H1 (cell line): Measurements from ENCODE around the gene GUCA2B. TPM values are rescaled to one million over a fixed set of nuclear protein-coding genes. Genes with fewer than 3 reads are reported as not detected.

Experiments used
- CTCF ChIA-PET: fragments of 300-600 bp; sonication (Branson Sonifier 250); formaldehyde crosslinking; loops from one replicate; lab custom pipeline; 2021; ENCODE audit not compliant: partially characterized antibody; lab: Charles Lee
- POLR2A ChIA-PET: fragments of 300-600 bp; sonication (Branson Sonifier 250); formaldehyde crosslinking; loops from one replicate; lab custom pipeline; 2021; ENCODE audit warnings: inconsistent platforms; ENCODE audit not compliant: partially characterized antibody; lab: Charles Lee
- DNase-seq, 2 experiments: peaks; one replicate each; pipeline versions ENCODE4 v3.0.0 to v3.0.0-alpha.2; 2010 to 2022; ENCODE audit warnings: low spot score in 2 of 2, low read depth in 1 of 2, mixed read lengths in 1 of 2
- FAIRE-seq: peaks from 2 replicates; lab custom pipeline; 2011; peaks lifted over from hg19 to GRCh38; lab: Jason Lieb, UNC
- H2AFZ ChIP-seq: 2 replicates; pipeline ENCODE4 v1.8.1; 2012; ENCODE audit warnings: low read length, inconsistent platforms
- H2AK5ac ChIP-seq: 2 replicates; pipeline ENCODE4 v1.6.1; 2013; ENCODE audit warnings: low read depth, low read length
- H2BK120ac ChIP-seq: replicated peaks from 2 replicates; pipeline ENCODE3; 2013; ENCODE audit warnings: low read depth, low read length, inconsistent platforms
- H2BK12ac ChIP-seq: 2 replicates; pipeline ENCODE4 v1.6.1; 2013; ENCODE audit warnings: low read depth, low read length
- H2BK15ac ChIP-seq: 2 replicates; pipeline ENCODE4 v1.6.1; 2013; ENCODE audit warnings: low read length
- H2BK20ac ChIP-seq: 2 replicates; pipeline ENCODE4 v1.6.1; 2013; ENCODE audit warnings: low read length
- H2BK5ac ChIP-seq: 2 replicates; pipeline ENCODE4 v1.6.1; 2013; ENCODE audit warnings: low read depth, low read length
- H3K14ac ChIP-seq: 2 replicates; pipeline ENCODE4 v1.6.1; 2013; ENCODE audit warnings: inconsistent platforms; ENCODE audit not compliant: insufficient read length
- H3K18ac ChIP-seq: 2 replicates; pipeline ENCODE4 v1.6.1; 2013; ENCODE audit warnings: low read length; ENCODE audit errors: extremely low read depth
- H3K23ac ChIP-seq: 2 replicates; pipeline ENCODE4 v1.6.1; 2013; ENCODE audit warnings: inconsistent platforms; ENCODE audit not compliant: insufficient read length
- H3K23me2 ChIP-seq: 2 replicates; pipeline ENCODE4 v1.6.1; 2013; ENCODE audit warnings: low read depth, low read length
- H3K27ac ChIP-seq: 2 replicates; pipeline ENCODE4 v1.6.1; 2011; ENCODE audit warnings: low read depth, low read length, inconsistent platforms
- H3K27me3 ChIP-seq, 4 experiments: replicated peaks in 1 of 4; 1 replicate in 1 of 4; 2 replicates in 3 of 4; pipeline versions ENCODE4 v1.6.1 to v1.8.1; 2011 to 2013; ENCODE audit warnings: low read length in 3 of 4, mild to moderate bottlenecking in 3 of 4, inconsistent platforms in 2 of 4, mixed read lengths in 2 of 4, moderate library complexity in 1 of 4; ENCODE audit not compliant: control insufficient read depth in 3 of 4, insufficient read depth in 3 of 4; ENCODE audit errors: extremely low read depth in 1 of 4
- H3K36me3 ChIP-seq, 4 experiments: 2 replicates each; pipeline versions ENCODE4 v1.6.1 to v1.8.1; 2011 to 2013; ENCODE audit warnings: mild to moderate bottlenecking in 4 of 4, low read length in 3 of 4, moderate library complexity in 2 of 4, control low read depth in 1 of 4, inconsistent platforms in 1 of 4; ENCODE audit not compliant: insufficient read depth in 4 of 4, control insufficient read depth in 2 of 4
- H3K4ac ChIP-seq: replicated peaks from 2 replicates; pipeline ENCODE3; 2013; ENCODE audit warnings: low read length, low read depth, mixed read lengths, inconsistent platforms; ENCODE audit not compliant: insufficient read length
- H3K4me1 ChIP-seq, 4 experiments: replicated peaks in 1 of 4; 1 replicate in 1 of 4; 2 replicates in 3 of 4; pipeline versions ENCODE4 v1.6.1 to v1.8.1; 2011 to 2013; ENCODE audit warnings: low read length in 3 of 4, inconsistent platforms in 2 of 4, mixed read lengths in 1 of 4; ENCODE audit not compliant: insufficient read depth in 4 of 4, control insufficient read depth in 3 of 4
- H3K4me2 ChIP-seq, 2 experiments: 2 replicates each; pipeline versions ENCODE4 v1.6.1 to v1.8.1; 2011 to 2013; ENCODE audit warnings: low read depth in 2 of 2, low read length in 2 of 2, control low read depth in 1 of 2, inconsistent platforms in 1 of 2, mild to moderate bottlenecking in 1 of 2; ENCODE audit not compliant: insufficient read depth in 1 of 2
- H3K4me3 ChIP-seq, 4 experiments: fragments of 200-600, 300-600 bp in 1 of 4; sonication (generic), shearing (Covaris generic), sonication (Bioruptor Twin) in 1 of 4; 2 replicates each; pipeline versions ENCODE4 v1.5.1 to v1.8.1; 2011 to 2016; ENCODE audit warnings: low read length in 4 of 4, low read depth in 3 of 4, control low read depth in 2 of 4, inconsistent platforms in 2 of 4, mild to moderate bottlenecking in 2 of 4, mixed read lengths in 1 of 4, moderate library complexity in 1 of 4; ENCODE audit not compliant: insufficient read depth in 2 of 4; ENCODE audit errors: extremely low read depth in 1 of 4
- H3K56ac ChIP-seq: replicated peaks from 2 replicates; pipeline ENCODE3; 2013; ENCODE audit warnings: low read depth, mild to moderate bottlenecking, mixed read lengths, low read length, inconsistent platforms; ENCODE audit not compliant: insufficient read length
- H3K79me1 ChIP-seq: 2 replicates; pipeline ENCODE4 v1.6.1; 2013; ENCODE audit warnings: low read depth, low read length, control low read depth
- H3K79me2 ChIP-seq, 2 experiments: 2 replicates each; pipeline versions ENCODE4 v1.6.1 to v1.8.1; 2012 to 2013; ENCODE audit warnings: low read length in 2 of 2, mild to moderate bottlenecking in 2 of 2, inconsistent platforms in 1 of 2; ENCODE audit not compliant: insufficient read depth in 2 of 2, control insufficient read depth in 1 of 2
- H3K9ac ChIP-seq, 4 experiments: replicated peaks in 1 of 4; 1 replicate in 1 of 4; 2 replicates in 3 of 4; pipeline versions ENCODE4 v1.6.1 to v1.8.1; 2011 to 2013; ENCODE audit warnings: low read depth in 3 of 4, low read length in 3 of 4, control low read depth in 2 of 4, mild to moderate bottlenecking in 2 of 4, moderate library complexity in 2 of 4, inconsistent platforms in 1 of 4; ENCODE audit errors: extremely low read depth in 1 of 4
- H3K9me3 ChIP-seq, 2 experiments: 2 replicates each; pipeline versions ENCODE4 v1.6.1 to v1.8.1; 2012 to 2013; ENCODE audit warnings: mild to moderate bottlenecking in 2 of 2, moderate library complexity in 2 of 2, control low read depth in 1 of 2, inconsistent platforms in 1 of 2, low read depth in 1 of 2, low read length in 1 of 2, mixed read lengths in 1 of 2; ENCODE audit not compliant: insufficient read depth in 2 of 2
- H4K20me1 ChIP-seq, 2 experiments: replicated peaks in 1 of 2; 2 replicates each; pipeline versions ENCODE3 to v1.8.1; 2011 to 2013; ENCODE audit warnings: inconsistent platforms in 2 of 2, low read length in 2 of 2, mild to moderate bottlenecking in 1 of 2; ENCODE audit not compliant: insufficient read depth in 2 of 2, control insufficient read depth in 1 of 2
- H4K5ac ChIP-seq: 2 replicates; pipeline ENCODE4 v1.6.1; 2013; ENCODE audit warnings: low read length, low read depth, mixed read lengths, inconsistent platforms; ENCODE audit not compliant: insufficient read length
- H4K8ac ChIP-seq: 2 replicates; pipeline ENCODE4 v1.8.0; 2013; ENCODE audit warnings: mild to moderate bottlenecking, moderate library complexity, low read length, inconsistent platforms; ENCODE audit not compliant: insufficient read depth; ENCODE audit errors: extremely low read depth
- H4K91ac ChIP-seq: replicated peaks from 2 replicates; pipeline ENCODE3; 2013; ENCODE audit warnings: low read length, mixed read lengths, inconsistent platforms; ENCODE audit not compliant: insufficient read length
- BACH1 ChIP-seq: IDR thresholded peaks from 2 replicates; pipeline ENCODE4 v1.6.1; 2012; ENCODE audit warnings: low read length, improper control_type of control experiment
- CBX5 ChIP-seq: fragments of 300-800, 300-1000 bp; sonication (generic); IDR thresholded peaks from 2 replicates; pipeline ENCODE4 v1.7.1; 2016; ENCODE audit warnings: antibody characterized with exemption, low read length, low read depth
- CEBPB ChIP-seq: IDR thresholded peaks from 2 replicates; pipeline ENCODE4 v1.6.1; 2012; ENCODE audit warnings: low read depth, low read length
- CHD2 ChIP-seq: IDR thresholded peaks from 2 replicates; pipeline ENCODE4 v1.6.1; 2012; ENCODE audit warnings: low read length, improper control_type of control experiment
- CTBP2 ChIP-seq: IDR thresholded peaks from 2 replicates; pipeline ENCODE4 v1.7.0; 2011; ENCODE audit warnings: borderline replicate concordance, mild to moderate bottlenecking, moderate library complexity, mixed read lengths, low read length; ENCODE audit not compliant: insufficient read depth, insufficient read length
- GTF2F1 ChIP-seq: IDR thresholded peaks from 2 replicates; pipeline ENCODE4 v1.6.1; 2012; ENCODE audit warnings: low read depth, low read length, improper control_type of control experiment, borderline replicate concordance
- JUND ChIP-seq: IDR thresholded peaks from 2 replicates; pipeline ENCODE4 v1.6.1; 2011; ENCODE audit warnings: mild to moderate bottlenecking, improper control_type of control experiment, low read length
- KDM4A ChIP-seq: IDR thresholded peaks from one replicate; pipeline ENCODE4 v1.7.1; 2012; ENCODE audit warnings: low read depth, mild to moderate bottlenecking, moderate library complexity, low read length, inconsistent platforms; ENCODE audit not compliant: severe bottlenecking
- RXRA ChIP-seq: IDR thresholded peaks from 2 replicates; pipeline ENCODE4 v1.6.1; 2011; ENCODE audit warnings: low read depth, mild to moderate bottlenecking, low read length, moderate library complexity; ENCODE audit not compliant: insufficient read depth
- SIN3A ChIP-seq, 2 experiments: IDR thresholded peaks in 1 of 2; conservative IDR thresholded peaks in 1 of 2; 2 replicates each; pipeline ENCODE4 v1.6.1; 2011 to 2012; ENCODE audit warnings: low read length in 2 of 2, improper control_type of control experiment in 1 of 2, low read depth in 1 of 2, mild to moderate bottlenecking in 1 of 2
- SRF ChIP-seq: IDR thresholded peaks from 2 replicates; pipeline ENCODE4 v1.6.1; 2011; ENCODE audit warnings: mild to moderate bottlenecking, low read depth, low read length, moderate library complexity
- TBP ChIP-seq: IDR thresholded peaks from 2 replicates; pipeline ENCODE4 v1.6.1; 2011; ENCODE audit warnings: low read depth, low read length, improper control_type of control experiment
- TCF12 ChIP-seq: IDR thresholded peaks from 2 replicates; pipeline ENCODE4 v1.6.1; 2011; ENCODE audit warnings: low read depth, mild to moderate bottlenecking, low read length
- TEAD4 ChIP-seq: IDR thresholded peaks from 2 replicates; pipeline ENCODE4 v1.6.1; 2012; ENCODE audit warnings: low read depth, low read length, inconsistent platforms, mixed read lengths
- polyA plus RNA-seq, 7 experiments: library from polyadenylated mRNA; depleted of rRNA in 3 of 7; stranded (reverse) in 5 of 7; unstranded in 2 of 7; fragments of >200 nt in 5 of 7; fragments of 200-250 nt in 2 of 7; gene quantifications; 1 replicate in 5 of 7; 2 replicates in 1 of 7; 4 replicates in 1 of 7; pipeline versions ENCODE4 v1.2.1 to v1.2.3, GENCODE V29; 2011 to 2013; ENCODE audit warnings: missing spikeins in 2 of 7, mixed read lengths in 2 of 7
- total RNA-seq: library from RNA; stranded (reverse); fragmentation: NEBNext Ultra II Directional; extraction: Animal tissue kit (Norgen Biotek cat#: 25700); gene quantifications from 2 replicates; pipeline ENCODE4 v1.2.1, GENCODE V29; 2021

GUCA2B gene
- total and polyA plus RNA-seq, 2 of the 8 experiments (the other 6 are each of a cell fraction or from before 2014, with no cell fraction given), result not detected

- Histone ChIP-seq H4K20me1 (no peaks in the 10 kb centered on the region), H3K4me1 (peaks cover 0 to 2% (median 0%) of the 10 kb centered on the region in 4 experiments; a peak in 2 of 7 replicates), H2BK5ac (no peak overlapping the region), H3K79me1 (no peaks in the 10 kb centered on the region), H2AK5ac (no peak overlapping the region), H3K27ac (no peak overlapping the region), H4K5ac (no peak overlapping the region), H3K9ac (no peak overlapping the region), H3K23ac (no peak overlapping the region), H3K4me3 (no peak overlapping the region), H2BK15ac (no peak overlapping the region), H3K79me2 (no peaks in the 10 kb centered on the region), H2BK120ac (no peak overlapping the region), H3K36me3 (no peaks in the 10 kb centered on the region), H2BK12ac (no peak overlapping the region), H3K9me3 (no peaks in the 10 kb centered on the region), H3K4me2 (no peak overlapping the region), H3K14ac (no peak overlapping the region), H3K18ac (no peak overlapping the region), H3K23me2 (no peaks in the 10 kb centered on the region), H3K56ac (no peak overlapping the region), H3K27me3 (no peaks in the 10 kb centered on the region), H4K91ac (no peak overlapping the region), H2BK20ac (no peak overlapping the region), H3K4ac (no peak overlapping the region), H4K8ac (no peak overlapping the region), H2AFZ (no peak overlapping the region)
- ChIA-PET POLR2A (no interaction called here), CTCF (interaction anchor here (1.1 kb wide), 1 partner anchor 8 kb away, joined by 3 read pairs; no protein-coding TSS in a partner anchor)
- no peak for FAIRE-seq
- peak in 1 of 2 experiments; percentile 8 for DNase-seq
- no peak for TF ChIP-seq KDM4A
- no peak for TF ChIP-seq CBX5
- no peak for TF ChIP-seq GTF2F1
- TF ChIP-seq SIN3A (conservative IDR thresholded peaks at IDR 0.05 in 1 of 2, IDR thresholded peaks at IDR 0.05 in 1 of 2; ENCODE audit: low read depth in 1 of 2, low read length in 2 of 2), result no peak
- TF ChIP-seq TEAD4, result no peak
- no peak for TF ChIP-seq CEBPB
- TF ChIP-seq TBP, result no peak
- TF ChIP-seq JUND, result no peak
- TF ChIP-seq RXRA, result no peak
- TF ChIP-seq TCF12, result no peak
- no peak for TF ChIP-seq CHD2
- TF ChIP-seq BACH1, result no peak
- TF ChIP-seq CTBP2, result no peak
- TF ChIP-seq SRF, result no peak
These were observed 16.7 kb upstream of the GUCA2B start for GRCh38 chr1:42136466-42136865.
